Neuronal stem cell (in vitro differentiated cells): ENCODE data around the gene CFHR4.

ENCODE experiments used
- DNase-seq: peaks from one replicate; pipeline ENCODE4 v3.0.0-alpha.2; 2013; ENCODE audit warnings: low spot score
- H2AFZ ChIP-seq: one replicate; pipeline ENCODE4 v1.6.1; 2013; ENCODE audit warnings: mild to moderate bottlenecking, low read length, inconsistent platforms
- H2AK5ac ChIP-seq: 2 replicates; pipeline ENCODE4 v1.6.1; 2013; ENCODE audit warnings: low read depth, mild to moderate bottlenecking, inconsistent platforms, low read length, moderate library complexity, mixed read lengths
- H2BK120ac ChIP-seq: 2 replicates; pipeline ENCODE4 v1.6.1; 2013; ENCODE audit warnings: low read depth, mild to moderate bottlenecking, inconsistent platforms, low read length, moderate library complexity, mixed read lengths
- H2BK12ac ChIP-seq: one replicate; pipeline ENCODE4 v1.6.1; 2013; ENCODE audit warnings: low read length, inconsistent platforms
- H2BK15ac ChIP-seq: 2 replicates; pipeline ENCODE4 v1.6.1; 2013; ENCODE audit warnings: mild to moderate bottlenecking, low read length, inconsistent platforms, mixed read lengths
- H2BK5ac ChIP-seq: one replicate; pipeline ENCODE4 v1.6.1; 2013; ENCODE audit warnings: inconsistent platforms, mild to moderate bottlenecking, low read length, moderate library complexity
- H3K14ac ChIP-seq: one replicate; pipeline ENCODE4 v1.6.1; 2013; ENCODE audit warnings: low read length, inconsistent platforms
- H3K18ac ChIP-seq: 2 replicates; pipeline ENCODE4 v1.6.1; 2013; ENCODE audit warnings: low read length, inconsistent platforms
- H3K23ac ChIP-seq: 2 replicates; pipeline ENCODE4 v1.6.1; 2013; ENCODE audit warnings: low read depth, mild to moderate bottlenecking, mixed read lengths, low read length, inconsistent platforms; ENCODE audit not compliant: poor library complexity
- H3K27ac ChIP-seq: replicated peaks from 3 replicates; pipeline ENCODE4 v1.5.1; 2013; ENCODE audit warnings: low read length, inconsistent platforms
- H3K27me3 ChIP-seq, 3 experiments: 2 replicates each; pipeline ENCODE4 v1.6.1; 2013; ENCODE audit warnings: low read length in 3 of 3, mild to moderate bottlenecking in 2 of 3, inconsistent platforms in 1 of 3, low read depth in 1 of 3, mixed read lengths in 1 of 3, moderate library complexity in 1 of 3; ENCODE audit not compliant: control insufficient read depth in 3 of 3, insufficient read depth in 3 of 3
- H3K36me3 ChIP-seq, 2 donors: replicated peaks in 1 of 2; 2 replicates each; pipeline ENCODE4 v1.6.1; 2013; ENCODE audit warnings: low read length in 2 of 2; ENCODE audit not compliant: control insufficient read depth in 2 of 2, insufficient read depth in 2 of 2
- H3K4ac ChIP-seq: 2 replicates; pipeline ENCODE4 v1.6.1; 2013; ENCODE audit warnings: inconsistent platforms, mild to moderate bottlenecking, low read length, moderate library complexity
- H3K4me1 ChIP-seq, 2 donors: 1 replicate in 1 of 2; 2 replicates in 1 of 2; pipeline ENCODE4 v1.6.1; 2013; ENCODE audit warnings: low read length in 2 of 2, low read depth in 1 of 2; ENCODE audit not compliant: control insufficient read depth in 2 of 2, insufficient read depth in 1 of 2
- H3K4me2 ChIP-seq: one replicate; pipeline ENCODE4 v1.6.1; 2013; ENCODE audit warnings: mild to moderate bottlenecking, low read length, inconsistent platforms; ENCODE audit not compliant: insufficient read depth, poor library complexity, severe bottlenecking
- H3K4me3 ChIP-seq, 2 donors: 2 replicates each; pipeline ENCODE4 v1.5.1; 2013; ENCODE audit warnings: low read length in 2 of 2, mild to moderate bottlenecking in 2 of 2, inconsistent platforms in 1 of 2, moderate library complexity in 1 of 2
- H3K79me1 ChIP-seq: one replicate; pipeline ENCODE4 v1.6.1; 2013; ENCODE audit warnings: low read depth, mild to moderate bottlenecking, inconsistent platforms, low read length, moderate library complexity
- H3K9ac ChIP-seq: one replicate; pipeline ENCODE4 v1.6.1; 2013; ENCODE audit warnings: mild to moderate bottlenecking, low read depth, low read length, inconsistent platforms; ENCODE audit not compliant: poor library complexity
- H3K9me3 ChIP-seq, 2 donors: replicated peaks in 1 of 2; 2 replicates each; pipeline versions ENCODE3 to v1.6.1; 2013; ENCODE audit warnings: low read length in 2 of 2, mild to moderate bottlenecking in 2 of 2, inconsistent platforms in 1 of 2, low read depth in 1 of 2, mixed read lengths in 1 of 2, moderate library complexity in 1 of 2; ENCODE audit not compliant: control insufficient read depth in 2 of 2, insufficient read depth in 1 of 2
- H4K8ac ChIP-seq: one replicate; pipeline ENCODE4 v1.6.1; 2013; ENCODE audit warnings: low read depth, mild to moderate bottlenecking, inconsistent platforms, low read length, moderate library complexity
- H4K91ac ChIP-seq: one replicate; pipeline ENCODE4 v1.6.1; 2013; ENCODE audit warnings: low read length, low read depth, mild to moderate bottlenecking, inconsistent platforms; ENCODE audit not compliant: poor library complexity
- whole genome bisulfite sequencing, 2 donors: extraction: QIAGEN DNeasy Blood & Tissue Kit; methylation state at CpG; one replicate each; pipeline ENCODE4 v1.1.7; 2013; ENCODE audit warnings: missing lambda C conversion rate in 2 of 2, mixed read lengths in 1 of 2; ENCODE audit not compliant: insufficient read length in 2 of 2, insufficient replicate concordance in 1 of 2; ENCODE audit errors: extremely low coverage in 2 of 2; 5-methylcytosine and 5-hydroxymethylcytosine counted together

The CFHR4 gene

DNA sequence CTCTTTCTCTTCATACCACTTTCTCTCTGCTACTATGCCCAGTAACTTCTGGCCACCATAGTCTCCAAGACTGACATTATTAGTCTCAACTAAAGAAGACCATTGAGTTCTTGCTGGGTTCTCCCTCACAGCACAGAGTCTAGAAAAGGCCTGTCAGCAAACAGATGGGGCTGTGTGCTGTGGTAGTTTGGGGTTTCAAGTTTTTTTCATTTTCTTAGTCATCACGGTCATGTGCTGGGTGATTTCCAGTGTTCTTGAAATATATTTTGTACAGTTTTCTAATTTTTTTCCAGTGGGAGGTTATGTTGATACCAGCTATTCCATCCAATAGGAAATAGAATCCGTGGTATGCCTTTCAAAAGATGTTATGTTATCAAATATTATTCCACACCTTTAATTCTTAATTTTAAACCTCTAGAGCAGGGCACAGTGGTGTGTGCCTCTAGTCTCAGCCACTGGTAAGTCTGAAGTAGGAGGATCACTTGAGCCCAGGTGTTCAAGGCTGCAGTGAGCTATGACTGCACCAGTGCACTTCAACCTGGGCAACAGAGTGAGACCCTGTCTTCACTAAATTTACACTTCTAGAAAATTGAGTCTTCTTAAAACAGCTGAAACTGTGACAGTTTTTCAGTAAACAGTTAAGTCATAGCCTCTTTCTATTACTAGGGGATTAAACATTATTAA lies 64.0 kb downstream of the CFHR4 start:
- no peak overlapping the region for H2BK12ac ChIP-seq

DNA sequence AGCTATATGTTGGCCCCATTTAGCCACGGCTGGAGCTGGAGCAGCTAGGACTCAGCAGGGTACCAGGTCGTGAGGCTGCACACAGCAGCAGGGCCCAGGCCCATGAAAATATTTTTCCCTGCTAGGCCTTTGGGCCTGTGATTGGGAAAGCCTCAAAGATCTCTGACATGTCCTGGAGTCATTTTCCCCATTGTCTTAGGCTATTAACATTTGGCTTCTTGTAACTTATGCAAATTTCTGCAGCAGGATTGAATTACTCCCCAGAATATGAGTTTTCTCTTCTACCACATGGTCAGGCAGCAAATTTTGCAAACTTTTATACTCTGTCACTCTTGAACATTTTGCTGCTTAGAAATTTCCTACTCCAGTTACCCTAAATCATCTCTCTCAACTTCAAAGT lies 66.9 kb downstream of the CFHR4 start:
- Histone ChIP-seq H3K4me1 (no peaks in the 10 kb centered on the region), H2AFZ (no peak overlapping the region), H3K14ac (no peak overlapping the region), H2BK120ac (no peak overlapping the region), H3K4me3 (no peak overlapping the region), H3K36me3 (no peaks in the 10 kb centered on the region), H2BK5ac (no peak overlapping the region), H3K27me3 (no peaks in the 10 kb centered on the region), H4K8ac (no peak overlapping the region), H3K4me2 (no peak overlapping the region), H3K9me3 (no peaks in the 10 kb centered on the region), H3K79me1 (no peaks in the 10 kb centered on the region), H2BK15ac (no peak overlapping the region), H3K9ac (no peak overlapping the region), H3K18ac (no peak overlapping the region), H3K27ac (no peak overlapping the region), H2AK5ac (no peak overlapping the region), H4K91ac (no peak overlapping the region), H3K4ac (no peak overlapping the region), H2BK12ac (no peak overlapping the region), H3K23ac (no peak overlapping the region)
- no peak for DNase-seq
- WGBS, 2 donors: no CpG with 5 or more reads among the region's 2 CpGs

More for the DNA sequence above, 64.0 kb downstream of the CFHR4 start:
- no peaks in the 10 kb centered on the region for H3K79me1 ChIP-seq
- no peak overlapping the region for H2BK15ac ChIP-seq
- H3K9me3 ChIP-seq: no peaks in the 10 kb centered on the region
- no peak overlapping the region for H3K4ac ChIP-seq
- no peak overlapping the region for H3K27ac ChIP-seq
- H3K4me1 ChIP-seq: no peaks in the 10 kb centered on the region
- no peak overlapping the region for H4K91ac ChIP-seq
- no peak for DNase-seq
- H3K23ac ChIP-seq: no peak overlapping the region
- no peak overlapping the region for H3K4me2 ChIP-seq
- no peak overlapping the region for H2BK120ac ChIP-seq
- H2BK5ac ChIP-seq: no peak overlapping the region
- H3K4me3 ChIP-seq: no peak overlapping the region
- no peak overlapping the region for H3K14ac ChIP-seq
- H2AFZ ChIP-seq: no peak overlapping the region
- WGBS, 2 donors: no CpG with 5 or more reads among the region's 2 CpGs
- no peaks in the 10 kb centered on the region for H3K36me3 ChIP-seq
- no peak overlapping the region for H4K8ac ChIP-seq
- no peak overlapping the region for H3K9ac ChIP-seq
- H2AK5ac ChIP-seq: no peak overlapping the region
- H3K18ac ChIP-seq: no peak overlapping the region
- no peaks in the 10 kb centered on the region for H3K27me3 ChIP-seq

DNA sequence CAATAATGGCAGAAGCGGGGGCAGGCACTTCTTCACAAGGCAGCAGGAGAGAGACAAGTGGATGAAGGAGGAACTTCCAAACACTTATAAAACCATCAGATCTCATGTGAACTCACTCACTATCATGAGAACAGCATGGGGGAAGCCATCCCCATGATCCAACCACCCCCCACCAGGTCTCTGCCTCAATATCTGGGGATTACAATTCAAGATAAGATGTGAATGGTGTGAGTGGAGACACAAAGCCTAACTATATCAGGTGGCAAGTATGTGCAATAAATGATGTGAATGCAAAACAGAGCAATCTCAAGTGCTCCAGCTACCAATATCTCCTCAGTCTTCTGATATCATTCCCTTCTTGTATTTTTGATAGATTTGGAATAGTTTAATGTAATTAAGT lies 68.1 kb downstream of the CFHR4 start:
- no CpG with 5 or more reads among the region's 1 CpG for WGBS, 2 donors
- Histone ChIP-seq H3K4ac (no peak overlapping the region), H3K18ac (no peak overlapping the region), H3K4me2 (no peak overlapping the region), H3K36me3 (no peaks in the 10 kb centered on the region), H3K14ac (no peak overlapping the region), H3K27me3 (no peaks in the 10 kb centered on the region), H3K9ac (no peak overlapping the region), H4K8ac (no peak overlapping the region), H4K91ac (no peak overlapping the region), H2AK5ac (no peak overlapping the region), H2BK120ac (no peak overlapping the region), H3K9me3 (no peaks in the 10 kb centered on the region), H2BK5ac (no peak overlapping the region), H3K27ac (no peak overlapping the region), H2BK15ac (no peak overlapping the region), H2AFZ (no peak overlapping the region), H3K23ac (no peak overlapping the region), H2BK12ac (no peak overlapping the region), H3K4me1 (no peaks in the 10 kb centered on the region), H3K79me1 (no peaks in the 10 kb centered on the region), H3K4me3 (no peak overlapping the region)
- DNase-seq: no peak

DNA sequence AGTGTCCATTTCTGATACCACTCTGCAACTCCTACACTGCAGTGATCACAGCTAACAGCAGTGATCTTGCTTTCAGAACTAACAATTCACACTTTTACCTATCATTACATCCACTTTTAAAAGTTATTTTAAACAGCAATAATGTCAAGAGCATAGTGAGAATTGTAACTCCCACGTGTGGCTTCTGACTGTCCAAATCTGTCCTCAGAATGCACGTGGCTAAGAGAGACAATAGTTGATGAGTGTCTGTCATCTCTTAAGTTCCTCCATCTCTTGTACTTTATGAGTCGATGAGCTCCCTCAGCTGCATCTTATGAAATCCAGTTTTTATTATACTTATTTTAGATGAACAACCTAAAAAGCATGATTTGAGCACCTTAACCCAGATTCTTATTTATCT lies 73.0 kb downstream of the CFHR4 start:
- no peak overlapping the region for H2AFZ ChIP-seq
- H3K79me1 ChIP-seq: no peaks in the 10 kb centered on the region
- H3K4me1 ChIP-seq: no peaks in the 10 kb centered on the region
- no peak overlapping the region for H2BK12ac ChIP-seq
- H3K4ac ChIP-seq: no peak overlapping the region
- no peak for DNase-seq
- no peak overlapping the region for H3K27ac ChIP-seq
- no peak overlapping the region for H3K14ac ChIP-seq
- H2BK15ac ChIP-seq: no peak overlapping the region
- no peak overlapping the region for H3K4me3 ChIP-seq
- H3K18ac ChIP-seq: no peak overlapping the region
- no CpG with 5 or more reads among the region's 3 CpGs for WGBS, 2 donors
- no peak overlapping the region for H2BK120ac ChIP-seq
- H3K23ac ChIP-seq: no peak overlapping the region
- H3K27me3 ChIP-seq: no peaks in the 10 kb centered on the region
- no peak overlapping the region for H2AK5ac ChIP-seq
- H4K8ac ChIP-seq: no peak overlapping the region
- H3K4me2 ChIP-seq: no peak overlapping the region
- H3K9me3 ChIP-seq: no peaks in the 10 kb centered on the region
- H2BK5ac ChIP-seq: no peak overlapping the region
- no peak overlapping the region for H3K9ac ChIP-seq
- H4K91ac ChIP-seq: no peak overlapping the region
- no peaks in the 10 kb centered on the region for H3K36me3 ChIP-seq
